Endothelial cell of umbilical vein (primary cell): ENCODE data around the gene SBDS. TPM values are rescaled to one million over a fixed set of nuclear protein-coding genes. Genes with fewer than 3 reads are reported as not detected.

Experiments used
- BruUV-seq: library from RNA; stranded (reverse); fragments of 400-500 nt; replicated peaks from 2 replicates; lab custom pipeline; 2021; lab: Mats Ljungman, UMichigan
- CTCF ChIA-PET: fragments of 300-600, 350-600 bp; sonication (Branson Sonifier 250); formaldehyde crosslinking; loops from one replicate; lab custom pipeline; 2021; ENCODE audit warnings: antibody characterized with exemption, inconsistent platforms; lab: Charles Lee
- POLR2A ChIA-PET: fragments of 300-600, 350-600 bp; sonication (Branson Sonifier 250); formaldehyde crosslinking; loops from one replicate; lab custom pipeline; 2021; ENCODE audit warnings: antibody characterized with exemption, inconsistent platforms; lab: Charles Lee
- DNase-seq: peaks from one replicate; pipeline ENCODE4 v3.0.0-alpha.2; 2011; ENCODE audit warnings: low read depth, low spot score
- FAIRE-seq: peaks from 2 replicates; lab custom pipeline; 2011; peaks lifted over from hg19 to GRCh38; lab: Jason Lieb, UNC
- H2AFZ ChIP-seq: 2 replicates; pipeline ENCODE4 v1.6.0; 2012; ENCODE audit warnings: low read depth, low read length, control low read depth, inconsistent platforms
- H3K27ac ChIP-seq: 2 replicates; pipeline ENCODE4 v1.5.1; 2011; ENCODE audit warnings: low read depth, mild to moderate bottlenecking, control low read depth, low read length, moderate library complexity; ENCODE audit not compliant: insufficient read depth
- H3K27me3 ChIP-seq, 2 experiments: 2 replicates each; pipeline versions ENCODE4 v1.6.0 to v1.6.1; 2011; ENCODE audit warnings: low read length in 2 of 2, mixed read lengths in 1 of 2; ENCODE audit not compliant: control insufficient read depth in 2 of 2, insufficient read depth in 2 of 2
- H3K36me3 ChIP-seq, 2 experiments: 2 replicates in 1 of 2; 3 replicates in 1 of 2; pipeline ENCODE4 v1.5.1; 2011; ENCODE audit warnings: low read length in 2 of 2, mild to moderate bottlenecking in 1 of 2, moderate library complexity in 1 of 2; ENCODE audit not compliant: control insufficient read depth in 2 of 2, insufficient read depth in 2 of 2; ENCODE audit errors: extremely low read depth in 1 of 2
- H3K4me1 ChIP-seq: 3 replicates; pipeline ENCODE4 v1.5.1; 2011; ENCODE audit warnings: mild to moderate bottlenecking, low read length; ENCODE audit not compliant: control insufficient read depth, insufficient read depth; ENCODE audit errors: extremely low read depth
- H3K4me2 ChIP-seq: 2 replicates; pipeline ENCODE4 v1.6.1; 2011; ENCODE audit warnings: low read length, control low read depth, mixed read lengths; ENCODE audit not compliant: insufficient read depth
- H3K4me3 ChIP-seq, 3 experiments: fragments of 200-600 bp in 1 of 3; sonication (generic), shearing (Covaris generic) in 1 of 3; replicated peaks in 1 of 3; 2 replicates each; pipeline ENCODE4 v1.5.1; 2011 to 2016; ENCODE audit warnings: control low read depth in 3 of 3, low read length in 3 of 3, mild to moderate bottlenecking in 2 of 3, inconsistent platforms in 1 of 3, low read depth in 1 of 3, moderate library complexity in 1 of 3; ENCODE audit not compliant: insufficient read depth in 1 of 3
- H3K79me2 ChIP-seq: 2 replicates; pipeline ENCODE4 v1.6.0; 2012; ENCODE audit warnings: low read length, inconsistent platforms; ENCODE audit not compliant: control insufficient read depth, insufficient read depth
- H3K9ac ChIP-seq: replicated peaks from 2 replicates; pipeline ENCODE3; 2011; ENCODE audit warnings: low read length, control low read depth; ENCODE audit not compliant: insufficient read depth; ENCODE audit errors: extremely low read depth
- H3K9me1 ChIP-seq: replicated peaks from 3 replicates; pipeline ENCODE4 v1.6.0; 2011; ENCODE audit warnings: mild to moderate bottlenecking, low read length; ENCODE audit not compliant: control insufficient read depth, insufficient read depth; ENCODE audit errors: extremely low read depth
- H3K9me3 ChIP-seq: replicated peaks from 2 replicates; pipeline ENCODE4 v1.5.1; 2012; ENCODE audit warnings: low read length, inconsistent platforms; ENCODE audit not compliant: control insufficient read depth, insufficient read depth
- H4K20me1 ChIP-seq: replicated peaks from 2 replicates; pipeline ENCODE3; 2011; ENCODE audit warnings: mild to moderate bottlenecking, low read length; ENCODE audit not compliant: control insufficient read depth, insufficient read depth; ENCODE audit errors: extremely low read depth
- CTCF ChIP-seq, 2 donors: IDR thresholded peaks; 1 replicate in 1 of 2; 2 replicates in 1 of 2; pipeline ENCODE4 v1.5.1; 2011; ENCODE audit warnings: low read length in 2 of 2, mild to moderate bottlenecking in 2 of 2, moderate library complexity in 2 of 2, control low read depth in 1 of 2, inconsistent platforms in 1 of 2, low read depth in 1 of 2; ENCODE audit not compliant: insufficient read depth in 1 of 2; ENCODE audit errors: extremely low read depth in 1 of 2
- EZH2 ChIP-seq: IDR thresholded peaks from 2 replicates; pipeline ENCODE4 v1.6.1; 2012; ENCODE audit warnings: borderline replicate concordance, low read depth, mild to moderate bottlenecking, moderate library complexity, low read length, inconsistent platforms; ENCODE audit not compliant: severe bottlenecking
- FOS ChIP-seq: IDR thresholded peaks from 2 replicates; pipeline ENCODE4 v1.6.1; 2011; ENCODE audit warnings: mild to moderate bottlenecking, low read length, moderate library complexity, borderline replicate concordance; ENCODE audit not compliant: insufficient read depth
- GATA2 ChIP-seq: IDR thresholded peaks from 2 replicates; pipeline ENCODE4 v1.7.0; 2011; ENCODE audit warnings: low read depth, mild to moderate bottlenecking, moderate library complexity, mixed read lengths, low read length; ENCODE audit not compliant: insufficient read length, insufficient read depth
- JUN ChIP-seq: IDR thresholded peaks from 2 replicates; pipeline ENCODE4 v1.6.1; 2011; ENCODE audit warnings: borderline replicate concordance, low read depth; ENCODE audit not compliant: insufficient read length, insufficient read depth
- MYC ChIP-seq: IDR thresholded peaks from one replicate; pipeline ENCODE4 v1.6.1; 2011; ENCODE audit warnings: mild to moderate bottlenecking, low read depth, low read length
- POLR2A ChIP-seq: IDR thresholded peaks from 2 replicates; pipeline ENCODE4 v1.6.1; 2012; ENCODE audit warnings: low read depth, mild to moderate bottlenecking, control low read depth, low read length
- POLR2AphosphoS5 ChIP-seq: IDR thresholded peaks from 2 replicates; pipeline ENCODE4 v1.6.1; 2012; ENCODE audit warnings: low read depth, mild to moderate bottlenecking, control low read depth, low read length, moderate library complexity; ENCODE audit not compliant: insufficient read depth
- dilution Hi-C: fragments of 300-500 bp; cut with MboI; formaldehyde crosslinking; loops from one replicate; pipeline ENCODE4 v1.15.0; 2019; ENCODE audit warnings: low sequenced_read_pairs; ENCODE audit not compliant: extremely low pct_ligation_motif_present
- intact Hi-C: fragments of 100-400 bp; cut with micrococcal nuclease; formaldehyde crosslinking; loops from one replicate; pipeline ENCODE4 v1.10.0; 2022
- polyA plus RNA-seq, 4 experiments: library from polyadenylated mRNA; depleted of rRNA in 3 of 4; stranded (reverse) in 3 of 4; unstranded in 1 of 4; fragments of >200 nt; gene quantifications; 2 replicates each; pipeline versions ENCODE4 v1.2.1 to v1.2.3, GENCODE V29; 2011 to 2012; ENCODE audit warnings: missing spikeins in 1 of 4
- total RNA-seq: library from RNA; stranded (reverse); gene quantifications from 2 replicates; pipeline ENCODE4 v1.2.3, GENCODE V29; 2021
- TF ChIP-seq, protein P1 (sequence below): IDR thresholded peaks from 2 replicates; pipeline ENCODE4 v1.6.1; 2011; ENCODE audit not compliant: insufficient read depth, insufficient read length

SBDS gene
- total and polyA plus RNA-seq, 2 donors (not counting 3 experiments of a cell fraction or from before 2014, with no cell fraction given), result 30.7 to 86.5 TPM

DNA sequence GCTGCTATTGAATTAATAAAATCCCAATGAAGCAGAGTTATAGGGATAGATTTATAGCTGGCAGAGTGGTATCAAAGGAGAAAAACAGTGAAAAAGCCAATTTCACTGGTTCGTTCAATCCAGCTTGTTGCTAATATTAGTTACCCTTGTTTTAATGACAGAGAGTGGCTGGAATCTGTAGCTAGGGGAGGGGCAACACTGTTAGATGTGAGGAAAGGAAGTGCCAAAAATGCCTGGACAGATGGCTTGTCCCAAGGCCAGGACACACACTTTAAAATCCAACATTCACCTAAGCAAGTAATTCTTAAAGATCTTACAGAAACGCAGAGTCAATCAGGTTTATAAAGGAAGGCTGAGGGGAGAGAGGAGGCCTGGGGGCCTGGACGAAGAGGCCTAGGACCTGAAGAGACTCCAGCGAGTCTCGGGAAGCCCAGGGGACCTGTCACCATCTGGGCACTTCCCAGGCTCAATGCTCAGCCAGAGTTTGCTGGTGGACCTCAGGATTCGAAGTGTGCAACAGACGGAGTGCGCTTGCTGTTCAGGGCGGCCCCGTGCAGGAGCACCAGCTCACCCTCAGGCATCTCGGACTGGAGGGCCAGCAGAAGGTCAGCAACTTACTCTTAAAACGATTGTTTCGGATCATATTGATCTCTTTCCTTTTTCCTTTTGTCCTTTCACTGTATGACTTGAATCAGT is 37.6 kb downstream of the SBDS start:
- ChIA-PET POLR2A (no interaction called here), CTCF (no interaction called here)
- FAIRE-seq (no peak), DNase-seq (no peak)
- Histone ChIP-seq H3K4me3 (no peak overlapping the region), H3K27ac (no peak overlapping the region), H3K9ac (no peak overlapping the region), H3K36me3 (peaks cover 11 to 34% of the 10 kb centered on the region in 2 experiments), H3K9me1 (no peaks in the 10 kb centered on the region), H2AFZ (no peak overlapping the region), H4K20me1 (no peaks in the 10 kb centered on the region), H3K4me2 (no peak overlapping the region), H3K27me3 (no peaks in the 10 kb centered on the region), H3K9me3 (no peaks in the 10 kb centered on the region), H3K4me1 (peaks cover 6% of the 10 kb centered on the region), H3K79me2 (no peaks in the 10 kb centered on the region)
- BruUV-seq, result no TSS peak
- intact Hi-C loops (no loop called here), dilution Hi-C loops (no loop called here)
- no peak for TF ChIP-seq CTCF (IDR thresholded peaks at IDR 0.05; ENCODE audit: extremely low read depth in 1 of 2, insufficient read depth in 1 of 2, low read depth in 1 of 2, low read length in 2 of 2)
- TF ChIP-seq POLR2A, result no peak
- TF ChIP-seq MYC, result no peak
- no peak for TF ChIP-seq FOS
- TF ChIP-seq EZH2, result no peak
- no peak for TF ChIP-seq JUN
- no peak for TF ChIP-seq POLR2AphosphoS5
- TF ChIP-seq, protein P1, sequence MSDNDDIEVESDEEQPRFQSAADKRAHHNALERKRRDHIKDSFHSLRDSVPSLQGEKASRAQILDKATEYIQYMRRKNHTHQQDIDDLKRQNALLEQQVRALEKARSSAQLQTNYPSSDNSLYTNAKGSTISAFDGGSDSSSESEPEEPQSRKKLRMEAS, result no peak
- no peak for TF ChIP-seq GATA2
